Measurements from ENCODE around the gene ENOX2. TPM values are rescaled to one million over a fixed set of nuclear protein-coding genes. Genes with fewer than 3 reads are reported as not detected.

ENOX2 gene
- total and polyA plus RNA-seq, 2 of the 13 experiments (the other 11 are each of a cell fraction or from before 2014, with no cell fraction given) = 5.9 to 8.5 TPM

DNA sequence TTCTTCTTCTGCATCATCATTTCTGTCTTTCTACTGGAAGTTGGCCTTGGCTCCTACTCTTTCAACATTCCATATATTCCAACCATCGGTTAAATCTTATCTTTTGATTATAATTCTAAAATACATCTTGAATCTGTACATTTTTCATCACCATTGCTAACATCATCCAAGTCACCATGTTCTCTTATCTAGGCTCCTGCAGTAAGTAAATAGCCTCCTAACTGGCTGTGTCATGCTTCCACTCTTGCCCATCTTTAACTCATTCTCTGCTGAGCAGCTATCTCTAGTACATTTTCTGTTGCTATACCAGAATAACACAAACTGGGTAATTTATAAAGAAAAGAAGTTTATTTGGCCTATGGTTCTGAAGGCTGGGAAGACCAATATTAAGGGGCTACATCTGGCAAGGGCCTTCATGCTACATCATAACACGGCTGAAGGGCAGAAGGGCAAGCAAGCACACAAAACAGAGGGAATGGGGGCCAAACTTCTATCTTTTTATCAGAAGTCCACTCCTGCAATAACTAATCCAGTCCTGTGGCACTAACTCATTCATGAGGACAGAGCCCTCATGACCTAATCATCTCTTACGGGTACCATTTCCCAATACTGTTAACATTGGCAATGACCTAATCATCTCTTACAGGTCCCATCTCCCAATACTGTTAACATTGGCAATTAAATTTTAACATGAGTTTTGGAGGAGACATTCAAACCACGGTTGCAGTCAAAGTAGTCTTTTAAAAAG, 72.2 kb downstream of the ENOX2 start:
- no peak for DNase-seq (ENCODE audit: low spot score)
- Histone ChIP-seq H3K4me3 (replicated peaks in 1 of 3; ENCODE audit: insufficient read depth in 1 of 3, low read depth in 2 of 3, low read length in 3 of 3) (no peak overlapping the region), H3K4me2 (ENCODE audit: low read depth, low read length) (no peak overlapping the region), H3K9ac (ENCODE audit: insufficient read depth, low read depth, low read length) (no peak overlapping the region), H3K4me1 (ENCODE audit: insufficient read depth, low read length) (no peaks in the 10 kb centered on the region), H3K36me3 (replicated peaks in 1 of 2; ENCODE audit: control insufficient read depth in 1 of 2, insufficient read depth in 2 of 2, low read length in 2 of 2) (no peaks in the 10 kb centered on the region), H3K9me3 (ENCODE audit: low read length) (no peaks in the 10 kb centered on the region), H3K27ac (ENCODE audit: extremely low read length, insufficient read depth, low read length) (no peak overlapping the region), H2AFZ (ENCODE audit: low read length) (no peak overlapping the region), H3K27me3 (ENCODE audit: control insufficient read depth in 1 of 2, insufficient read depth in 2 of 2, low read length in 2 of 2) (no peaks in the 10 kb centered on the region), H3K79me2 (ENCODE audit: insufficient read depth, low read length) (no peaks in the 10 kb centered on the region), H4K20me1 (ENCODE audit: insufficient read depth, low read length) (no peaks in the 10 kb centered on the region)
- in situ Hi-C loops (cut with HindIII; ENCODE audit: extremely low pct_ligation_motif_present, low pct_unique_long_range_greater_than_20kb) = no loop called here
- ChIA-PET CTCF (ENCODE audit: low intra/inter-chr PET ratio, low total read pairs) (no interaction called here), POLR2A (no interaction called here)
- no peak for FAIRE-seq
- WGBS (ENCODE audit: low lambda C conversion rate) = 95% methylated on average over 4 of the region's 4 CpGs
- intact Hi-C loops (cut with micrococcal nuclease; ENCODE audit: unreplicated experiment) = no loop called here
- TF ChIP-seq ZNF577 (CRISPR knock-in tag; IDR thresholded peaks at IDR 0.05; ENCODE audit: borderline replicate concordance, low read depth) (no peak), ZFX (CRISPR knock-in tag; IDR thresholded peaks at IDR 0.05; ENCODE audit: low read depth) (no peak), NFIC (IDR thresholded peaks at IDR 0.05; ENCODE audit: low read length) (no peak), ZNF460 (CRISPR knock-in tag; IDR thresholded peaks at IDR 0.05; ENCODE audit: borderline replicate concordance) (no peak), ZNF746 (CRISPR knock-in tag; IDR thresholded peaks at IDR 0.05) (no peak), JUN (CRISPR knock-in tag; IDR thresholded peaks at IDR 0.05) (no peak), RBM22 (optimal IDR thresholded peaks at IDR 0.05; ENCODE audit: low read length) (no peak), NFE2L1 (CRISPR knock-in tag; IDR thresholded peaks at IDR 0.05; ENCODE audit: borderline replicate concordance) (no peak), FOXJ3 (CRISPR knock-in tag; IDR thresholded peaks at IDR 0.05; ENCODE audit: borderline replicate concordance) (no peak), AGO2 (optimal IDR thresholded peaks at IDR 0.05; ENCODE audit: low read depth, low read length) (no peak), DNMT3B (CRISPR knock-in tag; conservative IDR thresholded peaks at IDR 0.05) (no peak), RXRA (CRISPR knock-in tag; IDR thresholded peaks at IDR 0.05) (no peak)
- TF ChIP-seq, protein P1, sequence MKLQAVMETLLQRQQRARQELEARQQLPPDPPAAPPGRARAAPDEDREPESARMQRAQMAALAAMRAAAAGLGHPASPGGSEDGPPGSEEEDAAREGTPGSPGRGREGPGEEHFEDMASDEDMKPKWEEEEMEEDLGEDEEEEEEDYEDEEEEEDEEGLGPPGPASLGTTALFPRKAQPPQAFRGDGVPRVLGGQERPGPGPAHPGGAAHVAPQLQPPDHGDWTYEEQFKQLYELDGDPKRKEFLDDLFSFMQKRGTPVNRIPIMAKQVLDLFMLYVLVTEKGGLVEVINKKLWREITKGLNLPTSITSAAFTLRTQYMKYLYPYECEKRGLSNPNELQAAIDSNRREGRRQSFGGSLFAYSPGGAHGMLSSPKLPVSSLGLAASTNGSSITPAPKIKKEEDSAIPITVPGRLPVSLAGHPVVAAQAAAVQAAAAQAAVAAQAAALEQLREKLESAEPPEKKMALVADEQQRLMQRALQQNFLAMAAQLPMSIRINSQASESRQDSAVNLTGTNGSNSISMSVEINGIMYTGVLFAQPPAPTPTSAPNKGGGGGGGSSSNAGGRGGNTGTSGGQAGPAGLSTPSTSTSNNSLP (IDR thresholded peaks at IDR 0.05; ENCODE audit: low read depth, low read length) = no peak
- TF ChIP-seq, protein P2, sequence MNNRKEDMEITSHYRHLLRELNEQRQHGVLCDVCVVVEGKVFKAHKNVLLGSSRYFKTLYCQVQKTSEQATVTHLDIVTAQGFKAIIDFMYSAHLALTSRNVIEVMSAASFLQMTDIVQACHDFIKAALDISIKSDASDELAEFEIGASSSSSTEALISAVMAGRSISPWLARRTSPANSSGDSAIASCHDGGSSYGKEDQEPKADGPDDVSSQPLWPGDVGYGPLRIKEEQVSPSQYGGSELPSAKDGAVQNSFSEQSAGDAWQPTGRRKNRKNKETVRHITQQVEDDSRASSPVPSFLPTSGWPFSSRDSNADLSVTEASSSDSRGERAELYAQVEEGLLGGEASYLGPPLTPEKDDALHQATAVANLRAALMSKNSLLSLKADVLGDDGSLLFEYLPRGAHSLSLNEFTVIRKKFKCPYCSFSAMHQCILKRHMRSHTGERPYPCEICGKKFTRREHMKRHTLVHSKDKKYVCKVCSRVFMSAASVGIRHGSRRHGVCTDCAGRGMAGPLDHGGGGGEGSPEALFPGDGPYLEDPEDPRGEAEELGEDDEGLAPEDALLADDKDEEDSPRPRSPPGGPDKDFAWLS (CRISPR knock-in tag; IDR thresholded peaks at IDR 0.05; ENCODE audit: borderline replicate concordance) = no peak
- no peak for ATAC-seq
- no TSS peak for BruUV-seq (replicated peaks)

All from HepG2 (cell line).